Stimulated activated CD8-positive, alpha-beta memory T cell treated with anti-CD3 and anti-CD28 coated beads, Interleukin-12 subunit alpha, Interleukin-12 subunit beta, amount 100 ng/mL, for 24 hours (primary cell): Measurements from ENCODE around the gene MBD5.

Experiments
- DNase-seq: peaks from one replicate; pipeline ENCODE4 v3.0.0-alpha.2; 2020; ENCODE audit errors: extremely low read depth

Gene MBD5

DNA sequence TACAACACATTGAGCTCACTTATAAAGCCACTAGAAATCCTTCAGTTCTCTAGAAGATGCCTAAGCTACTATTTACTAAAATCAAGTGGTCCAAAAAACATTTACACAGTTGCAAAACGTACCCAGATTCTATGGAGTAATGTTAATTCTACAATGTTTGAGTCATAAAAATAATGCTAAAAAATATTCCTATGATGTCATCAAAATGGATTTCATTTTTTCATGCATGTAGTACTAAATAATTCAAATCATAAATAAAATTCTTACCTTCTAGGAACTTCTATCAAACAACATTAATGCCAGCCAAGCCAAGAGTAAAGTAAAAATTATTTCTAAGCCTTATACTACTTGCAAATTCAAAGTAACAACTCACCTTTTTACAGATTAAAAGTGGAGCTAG lies 454.7 kb downstream of the MBD5 start:
- DNase-seq = no peak

DNA sequence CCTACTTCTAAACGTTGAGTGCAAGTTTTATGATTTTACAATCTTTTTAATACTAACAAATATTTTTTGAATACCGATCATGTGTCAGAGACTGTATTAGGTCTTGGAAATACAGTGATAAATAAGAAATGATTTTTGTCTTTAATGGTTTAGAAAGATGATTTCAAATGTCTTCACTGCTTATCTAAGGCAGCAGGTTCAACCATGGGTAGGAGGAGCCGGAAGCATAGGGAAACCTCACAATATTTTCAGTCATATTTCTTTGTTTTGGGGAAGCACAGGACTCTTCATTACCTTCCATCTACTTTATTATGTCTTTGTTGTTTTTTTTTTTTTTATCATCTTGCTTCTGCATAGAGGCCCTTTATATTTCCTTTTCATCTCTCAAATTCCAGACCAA lies 458.5 kb downstream of the MBD5 start:
- DNase-seq = no peak

- no peak for DNase-seq
These were observed 462.8 kb downstream of the MBD5 start for GRCh38 chr2:148483665-148484064.

- no peak for DNase-seq
These were observed 463.2 kb downstream of the MBD5 start for GRCh38 chr2:148484066-148484465.

GRCh38 chr2:148486655-148487054 lies 465.8 kb downstream of the MBD5 start:
- no peak for DNase-seq

GRCh38 chr2:148487439-148487838 lies 466.5 kb downstream of the MBD5 start:
- no peak for DNase-seq

GRCh38 chr2:148490840-148491439 lies 470.0 kb downstream of the MBD5 start:
- no peak for DNase-seq

GRCh38 chr2:148493822-148494563 lies 473.1 kb downstream of the MBD5 start:
- no peak for DNase-seq

DNA sequence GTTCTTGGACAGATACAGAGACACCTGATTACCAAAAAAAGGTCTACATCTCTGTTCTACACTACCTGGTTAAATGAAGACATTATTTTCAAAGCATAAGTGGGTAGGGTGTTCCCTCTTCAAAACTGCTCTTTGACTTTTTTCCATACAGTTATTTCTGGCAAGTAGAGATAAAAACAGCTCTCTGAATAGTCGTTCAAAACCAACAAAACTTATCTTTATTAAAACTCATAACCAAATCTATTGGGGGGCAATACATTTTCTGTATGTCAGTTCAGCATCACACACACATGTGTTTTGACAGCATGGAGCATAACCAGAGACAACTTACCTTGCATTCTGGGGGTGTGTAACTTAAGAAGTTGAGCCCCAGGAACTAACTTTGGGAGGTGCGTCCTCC lies 474.7 kb downstream of the MBD5 start:
- no peak for DNase-seq

- DNase-seq = no peak
These were observed 480.7 kb downstream of the MBD5 start for GRCh38 chr2:148501545-148501944.

DNA sequence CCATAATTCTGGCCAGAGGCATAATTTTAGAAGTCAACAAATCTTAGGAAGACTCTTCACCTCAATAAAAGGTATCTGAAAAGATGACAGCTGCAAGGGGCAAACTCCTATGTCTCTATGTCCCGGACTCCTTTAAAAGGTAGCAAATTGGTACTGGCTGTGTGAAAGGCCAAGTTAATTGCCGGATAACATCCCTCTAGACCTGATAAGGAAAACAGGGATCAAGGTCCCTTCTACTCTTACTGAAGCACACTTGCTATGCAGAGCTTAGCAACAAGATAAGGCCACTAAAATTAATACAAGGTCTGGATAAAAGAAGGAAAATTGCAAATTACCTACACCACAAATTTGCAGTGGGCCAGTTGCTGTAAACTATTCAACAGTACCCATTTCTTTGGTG lies 482.6 kb downstream of the MBD5 start:
- no peak for DNase-seq

- DNase-seq = no peak
These were observed 487.1 kb downstream of the MBD5 start for GRCh38 chr2:148507970-148508369.

- no peak for DNase-seq
These were observed 488.0 kb downstream of the MBD5 start for GRCh38 chr2:148508878-148509287.

GRCh38 chr2:148509288-148509902 lies 488.5 kb downstream of the MBD5 start:
- DNase-seq = peak; percentile 53

DNA sequence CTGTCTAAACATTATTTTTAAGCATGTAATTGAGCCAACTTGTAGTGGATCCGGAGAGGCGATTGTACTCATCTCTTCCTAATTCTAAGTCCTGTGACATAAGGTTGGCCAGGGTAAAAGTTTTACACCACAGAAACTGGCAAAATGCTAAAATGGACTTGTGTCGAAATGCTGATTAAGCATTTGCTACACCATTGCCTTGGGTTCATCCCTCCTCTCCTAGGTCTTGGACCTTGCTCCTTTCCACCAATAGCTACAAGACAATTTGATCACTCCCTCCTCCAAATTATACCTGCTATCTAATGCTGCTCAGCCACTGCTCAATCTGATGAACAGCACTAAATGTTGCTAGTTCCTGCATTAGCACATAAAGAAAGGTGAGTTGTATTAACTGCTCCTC lies 491.0 kb downstream of the MBD5 start:
- DNase-seq = no peak

- no peak for DNase-seq
These were observed 491.6 kb downstream of the MBD5 start for GRCh38 chr2:148512501-148512900.

GRCh38 chr2:148513427-148513826 lies 492.5 kb downstream of the MBD5 start:
- DNase-seq = no peak

- DNase-seq = no peak
These were observed 494.2 kb downstream of the MBD5 start for GRCh38 chr2:148515120-148515519.

DNA sequence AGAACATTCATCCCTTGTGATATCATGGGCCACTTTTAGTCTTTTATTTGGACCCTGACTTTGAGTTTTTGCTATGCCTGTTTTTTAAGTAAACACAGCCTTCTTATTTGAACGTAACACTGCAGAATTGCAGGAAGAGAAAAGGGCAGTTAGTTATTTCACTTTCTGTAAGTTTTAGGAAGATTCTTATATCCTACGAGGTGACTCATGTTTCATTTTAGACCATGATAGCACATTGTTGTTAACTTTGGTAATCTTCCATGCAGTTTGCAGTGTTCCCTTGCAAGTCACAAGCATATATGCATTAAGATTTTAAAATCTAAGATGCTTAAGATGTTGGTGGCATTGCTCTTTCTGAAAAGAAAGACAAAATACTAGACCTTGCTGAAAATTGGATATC lies 495.1 kb downstream of the MBD5 start:
- DNase-seq = no peak

- DNase-seq = no peak
These were observed 496.4 kb downstream of the MBD5 start for GRCh38 chr2:148517296-148517695.

GRCh38 chr2:148517822-148518221 lies 496.9 kb downstream of the MBD5 start:
- no peak for DNase-seq

- DNase-seq = no peak
These were observed 498.1 kb downstream of the MBD5 start for GRCh38 chr2:148519013-148519412.

GRCh38 chr2:148521181-148521580 lies 500.3 kb downstream of the MBD5 start:
- DNase-seq = no peak
